Measurements from ENCODE around the gene FMN1.

FMN1 gene

GRCh38 chr15:32919749-32920414 is 274.6 kb downstream of the FMN1 start:
- TF ChIP-seq CTCF (IDR thresholded peaks at IDR 0.05; ENCODE audit: control insufficient read depth, insufficient read depth, low read depth, low read length, missing control alignments): no peak
- peak; percentile 96 for DNase-seq (ENCODE audit: low read depth)
- no peak overlapping the region for H3K4me3 ChIP-seq (ENCODE audit: control insufficient read depth, low read depth, low read length)

- no peak for TF ChIP-seq CTCF (IDR thresholded peaks at IDR 0.05; ENCODE audit: control insufficient read depth, insufficient read depth, low read depth, low read length, missing control alignments)
- no peak overlapping the region for H3K4me3 ChIP-seq (ENCODE audit: control insufficient read depth, low read depth, low read length)
- no peak for DNase-seq (ENCODE audit: low read depth)
Observed at GRCh38 chr15:32918547-32918946, 276.0 kb downstream of the FMN1 start.

GRCh38 chr15:32910839-32911238 is 283.7 kb downstream of the FMN1 start:
- no peak for DNase-seq (ENCODE audit: low read depth)
- TF ChIP-seq CTCF (IDR thresholded peaks at IDR 0.05; ENCODE audit: control insufficient read depth, insufficient read depth, low read depth, low read length, missing control alignments): no peak
- H3K4me3 ChIP-seq (ENCODE audit: control insufficient read depth, low read depth, low read length): no peak overlapping the region

GRCh38 chr15:32909431-32909830 is 285.1 kb downstream of the FMN1 start:
- H3K4me3 ChIP-seq (ENCODE audit: control insufficient read depth, low read depth, low read length): no peak overlapping the region
- DNase-seq (ENCODE audit: low read depth): no peak
- no peak for TF ChIP-seq CTCF (IDR thresholded peaks at IDR 0.05; ENCODE audit: control insufficient read depth, insufficient read depth, low read depth, low read length, missing control alignments)

GRCh38 chr15:32908872-32909271 is 285.6 kb downstream of the FMN1 start:
- no peak for TF ChIP-seq CTCF (IDR thresholded peaks at IDR 0.05; ENCODE audit: control insufficient read depth, insufficient read depth, low read depth, low read length, missing control alignments)
- DNase-seq (ENCODE audit: low read depth): no peak
- no peak overlapping the region for H3K4me3 ChIP-seq (ENCODE audit: control insufficient read depth, low read depth, low read length)

- TF ChIP-seq CTCF (IDR thresholded peaks at IDR 0.05; ENCODE audit: control insufficient read depth, insufficient read depth, low read depth, low read length, missing control alignments): no peak
- H3K4me3 ChIP-seq (ENCODE audit: control insufficient read depth, low read depth, low read length): no peak overlapping the region
- no peak for DNase-seq (ENCODE audit: low read depth)
Observed at GRCh38 chr15:32908135-32908801, 286.2 kb downstream of the FMN1 start.

Data from AG09309 (cell line).